HepG2 (cell line): Measurements from ENCODE around the gene OFD1. TPM values are rescaled to one million over a fixed set of nuclear protein-coding genes. Genes with fewer than 3 reads are reported as not detected.
A peak's percentile ranks its signal among the peaks of the same experiment; 100 is the strongest.

Experiments
- ARHGAP35 ChIP-seq: sonication (generic); formaldehyde crosslinking; IDR thresholded peaks from 2 replicates; pipeline ENCODE4 v1.9.0; 2022; ENCODE audit warnings: mild to moderate bottlenecking, inconsistent platforms, moderate library complexity, missing genetic modification reagents, borderline replicate concordance
- CREBL2 ChIP-seq: sonication (generic); formaldehyde crosslinking; IDR thresholded peaks from 2 replicates; pipeline ENCODE4 v1.8.1; 2023; ENCODE audit warnings: missing genetic modification reagents, mild to moderate bottlenecking, borderline replicate concordance
- ETV5 ChIP-seq: IDR thresholded peaks from 2 replicates; pipeline ENCODE4 v1.6.1; 2018; ENCODE audit warnings: missing biosample characterization, missing genetic modification reagents, inconsistent platforms, borderline replicate concordance
- GABPB1 ChIP-seq: IDR thresholded peaks from 2 replicates; pipeline ENCODE4 v1.6.1; 2016; ENCODE audit warnings: mild to moderate bottlenecking, missing genetic modification reagents, moderate library complexity, missing compliant biosample characterization
- HNRNPLL ChIP-seq: fragments of 200-400 bp; formaldehyde crosslinking; IDR thresholded peaks from 2 replicates; pipeline ENCODE4 v1.6.1; 2017; ENCODE audit warnings: mild to moderate bottlenecking, low read depth, low read length; ENCODE audit not compliant: poor library complexity, severe bottlenecking
- HOXA7 ChIP-seq: sonication (generic); formaldehyde crosslinking; IDR thresholded peaks from 2 replicates; pipeline ENCODE4 v1.8.1; 2022; ENCODE audit warnings: mild to moderate bottlenecking, missing genetic modification reagents, moderate library complexity
- JUNB ChIP-seq: sonication (generic); formaldehyde crosslinking; IDR thresholded peaks from 2 replicates; pipeline ENCODE4 v1.8.0; 2022; ENCODE audit warnings: missing genetic modification reagents, mild to moderate bottlenecking, borderline replicate concordance
- MAFK ChIP-seq, 2 experiments: IDR thresholded peaks in 1 of 2; conservative IDR thresholded peaks in 1 of 2; 2 replicates each; pipeline ENCODE4 v1.6.1; 2011; ENCODE audit warnings: improper control_type of control experiment in 2 of 2, low read length in 2 of 2
- NONO ChIP-seq, 2 experiments: fragments of 450-650 bp in 1 of 2; sonication (generic) in 1 of 2; formaldehyde crosslinking in 1 of 2; IDR thresholded peaks in 1 of 2; conservative IDR thresholded peaks in 1 of 2; 2 replicates each; pipeline versions ENCODE4 v1.6.1 to v1.8.0; 2017 to 2022; ENCODE audit warnings: mild to moderate bottlenecking in 1 of 2, missing genetic modification reagents in 1 of 2, moderate library complexity in 1 of 2
- RARG ChIP-seq: sonication (generic); formaldehyde crosslinking; IDR thresholded peaks from 2 replicates; pipeline ENCODE4 v1.4.0; 2020; ENCODE audit warnings: low read depth, mild to moderate bottlenecking, missing genetic modification reagents
- ZBTB39 ChIP-seq: sonication (generic); formaldehyde crosslinking; IDR thresholded peaks from 2 replicates; pipeline ENCODE4 v1.5.0; 2020; ENCODE audit warnings: missing genetic modification reagents
- ZGPAT ChIP-seq: IDR thresholded peaks from 2 replicates; pipeline ENCODE4 v1.6.1; 2016; ENCODE audit warnings: mild to moderate bottlenecking
- ZNF501 ChIP-seq: sonication (generic); formaldehyde crosslinking; IDR thresholded peaks from 2 replicates; pipeline ENCODE4 v1.5.1; 2020; ENCODE audit warnings: mild to moderate bottlenecking, moderate library complexity, missing genetic modification reagents
- ZNF547 ChIP-seq: sonication (generic); formaldehyde crosslinking; IDR thresholded peaks from 2 replicates; pipeline ENCODE4 v1.5.1; 2020; ENCODE audit warnings: mild to moderate bottlenecking, missing genetic modification reagents
- ZNF557 ChIP-seq: sonication (generic); formaldehyde crosslinking; IDR thresholded peaks from 2 replicates; pipeline ENCODE4 v1.4.0; 2020; ENCODE audit warnings: missing genetic modification reagents
- ZNF598 ChIP-seq: sonication (generic); formaldehyde crosslinking; IDR thresholded peaks from 2 replicates; pipeline ENCODE4 v1.5.1; 2020; ENCODE audit warnings: mild to moderate bottlenecking, missing genetic modification reagents, borderline replicate concordance
- ZNF746 ChIP-seq: sonication (generic); formaldehyde crosslinking; IDR thresholded peaks from 2 replicates; pipeline ENCODE4 v1.8.0; 2022; ENCODE audit warnings: mild to moderate bottlenecking, missing genetic modification reagents
- ZNF747 ChIP-seq: sonication (generic); formaldehyde crosslinking; IDR thresholded peaks from 2 replicates; pipeline ENCODE4 v1.8.1; 2023; ENCODE audit warnings: missing genetic modification reagents, mild to moderate bottlenecking, borderline replicate concordance
- ZNF841 ChIP-seq: sonication (generic); formaldehyde crosslinking; IDR thresholded peaks from 2 replicates; pipeline ENCODE4 v1.8.1; 2023; ENCODE audit warnings: missing genetic modification reagents, borderline replicate concordance
- ZSCAN21 ChIP-seq: sonication (generic); formaldehyde crosslinking; IDR thresholded peaks from 2 replicates; pipeline ENCODE4 v1.8.0; 2022; ENCODE audit warnings: mild to moderate bottlenecking, missing genetic modification reagents, moderate library complexity, borderline replicate concordance
- polyA plus RNA-seq, 8 experiments: library from polyadenylated mRNA; depleted of rRNA in 3 of 8; stranded (reverse) in 7 of 8; unstranded in 1 of 8; fragments of >200 nt; fragmentation: Illumina TruSeq in 4 of 8; extraction: Trizol in 4 of 8; gene quantifications; 2 replicates each; pipeline versions ENCODE4 v1.2.1 to v1.2.3, GENCODE V29; 2011 to 2016; ENCODE audit warnings: low read depth in 4 of 8, missing spikeins in 1 of 8, mixed read lengths in 1 of 8; ENCODE audit not compliant: insufficient read depth in 1 of 8
- total RNA-seq, 5 experiments: library from RNA; depleted of rRNA; stranded (reverse); fragments of >200 nt; fragmentation: Illumina TruSeq; extraction: Trizol; gene quantifications; 2 replicates each; pipeline ENCODE4 v1.2.3, GENCODE V29; 2016; ENCODE audit warnings: low read depth in 1 of 5
- TF ChIP-seq, protein P1 (sequence below): sonication (generic); formaldehyde crosslinking; IDR thresholded peaks from 2 replicates; pipeline ENCODE4 v1.8.1; 2023; ENCODE audit warnings: missing genetic modification reagents, inconsistent platforms, borderline replicate concordance

The OFD1 gene
- total and polyA plus RNA-seq, 2 of the 13 experiments (the other 11 are each of a cell fraction or from before 2014, with no cell fraction given): 14.9 to 16.4 TPM

DNA sequence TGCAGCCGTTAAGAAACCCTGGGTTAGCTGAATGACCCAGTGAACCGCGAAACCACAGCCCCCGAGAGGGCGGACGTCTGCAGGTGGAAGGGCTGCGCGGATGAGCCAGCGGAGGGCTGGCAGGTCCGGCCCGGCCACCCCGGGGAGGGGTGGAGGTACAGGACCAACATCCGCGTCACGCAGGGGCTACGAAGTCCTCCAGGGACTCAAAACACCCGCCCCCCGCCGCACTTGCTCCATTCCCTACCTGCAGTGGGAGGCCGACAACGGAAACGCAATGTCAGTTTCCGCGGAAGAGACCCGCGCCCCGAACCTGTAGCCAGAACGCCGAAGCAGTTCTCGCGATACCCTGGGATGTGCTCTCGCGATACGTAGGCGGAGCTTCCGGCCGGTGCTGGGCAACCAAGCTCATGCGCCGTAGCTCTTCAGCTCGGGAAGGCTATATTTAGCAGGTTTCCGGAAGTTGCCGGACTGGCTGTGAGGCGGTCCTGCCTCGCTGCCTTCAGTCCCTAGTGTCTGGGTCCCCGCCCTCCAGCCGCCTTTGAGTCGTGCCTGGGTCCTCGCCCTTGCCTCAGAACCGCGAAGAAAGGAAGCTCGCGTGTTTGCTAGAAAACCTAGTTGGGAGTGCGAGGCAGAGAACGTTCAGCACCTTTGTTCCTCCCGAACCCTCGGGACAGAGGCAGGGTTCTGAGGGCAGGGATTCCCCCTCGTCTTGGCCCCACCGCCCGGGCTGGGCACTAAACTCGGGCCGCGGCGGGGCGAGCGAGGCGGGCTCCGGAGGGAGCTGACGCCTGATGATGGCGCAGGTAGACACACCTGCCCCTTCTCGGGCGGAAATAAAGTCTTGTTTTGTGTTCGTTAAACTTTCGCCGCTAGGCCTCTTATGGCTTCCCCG, at the start of gene OFD1, which contains the start of gene TRAPPC2 (continued):
- TF ChIP-seq ZBTB39 (CRISPR knock-in tag) (no peak), ARHGAP35 (no peak), NONO (IDR thresholded peaks at IDR 0.05) (no peak), NONO (CRISPR knock-in tag; conservative IDR thresholded peaks at IDR 0.05) (peak; percentile 65; the same call in 1 of the 2 replicates), ZNF747 (peak; percentile 70; the same call in 1 of the 2 replicates), ZGPAT (CRISPR knock-in tag) (peak; percentile 59; the same call in 1 of the 2 replicates), ZSCAN21 (CRISPR knock-in tag) (no peak), ZNF501 (CRISPR knock-in tag) (peak; percentile 71; the same call in 1 of the 2 replicates), ETV5 (CRISPR knock-in tag) (peak; percentile 67; the same call in 1 of the 2 replicates), CREBL2 (no peak), JUNB (CRISPR knock-in tag) (no peak), GABPB1 (CRISPR knock-in tag) (peak; percentile 93), ZNF598 (CRISPR knock-in tag) (no peak), HNRNPLL (peak; percentile 51), ZNF547 (CRISPR knock-in tag) (0 out of 2 replicates have a peak, but pooled peaks have one; percentile 42), ZNF746 (CRISPR knock-in tag) (no peak), HOXA7 (no peak), ZNF841 (CRISPR knock-in tag) (no peak), ZNF557 (CRISPR knock-in tag) (no peak), RARG (CRISPR knock-in tag) (no peak), MAFK (conservative IDR thresholded peaks at IDR 0.05 in 1 of 2, IDR thresholded peaks at IDR 0.05 in 1 of 2; ENCODE audit: low read length in 2 of 2) (no peak)
- TF ChIP-seq, protein P1, sequence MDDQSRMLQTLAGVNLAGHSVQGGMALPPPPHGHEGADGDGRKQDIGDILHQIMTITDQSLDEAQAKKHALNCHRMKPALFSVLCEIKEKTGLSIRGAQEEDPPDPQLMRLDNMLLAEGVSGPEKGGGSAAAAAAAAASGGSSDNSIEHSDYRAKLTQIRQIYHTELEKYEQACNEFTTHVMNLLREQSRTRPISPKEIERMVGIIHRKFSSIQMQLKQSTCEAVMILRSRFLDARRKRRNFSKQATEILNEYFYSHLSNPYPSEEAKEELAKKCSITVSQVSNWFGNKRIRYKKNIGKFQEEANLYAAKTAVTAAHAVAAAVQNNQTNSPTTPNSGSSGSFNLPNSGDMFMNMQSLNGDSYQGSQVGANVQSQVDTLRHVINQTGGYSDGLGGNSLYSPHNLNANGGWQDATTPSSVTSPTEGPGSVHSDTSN (CRISPR knock-in tag): no peak
